Stimulated activated CD8-positive, alpha-beta memory T cell treated with anti-CD3 and anti-CD28 coated beads, Interleukin-4, amount 100 ng/mL, for 1 hour (primary cell): Measurements from ENCODE around the gene GAGE1.
"Not testable (repeated sequence)": the region's sequence is repeated elsewhere in the genome, so short reads cannot be mapped to it uniquely, and the experiment has no call there.

Experiments
- DNase-seq, 2 donors: peaks; one replicate each; pipeline ENCODE4 v3.0.0-alpha.2; 2020; ENCODE audit warnings: low read depth in 2 of 2, low spot score in 1 of 2

Gene GAGE1, protein sequence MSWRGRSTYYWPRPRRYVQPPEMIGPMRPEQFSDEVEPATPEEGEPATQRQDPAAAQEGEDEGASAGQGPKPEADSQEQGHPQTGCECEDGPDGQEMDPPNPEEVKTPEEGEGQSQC

DNA sequence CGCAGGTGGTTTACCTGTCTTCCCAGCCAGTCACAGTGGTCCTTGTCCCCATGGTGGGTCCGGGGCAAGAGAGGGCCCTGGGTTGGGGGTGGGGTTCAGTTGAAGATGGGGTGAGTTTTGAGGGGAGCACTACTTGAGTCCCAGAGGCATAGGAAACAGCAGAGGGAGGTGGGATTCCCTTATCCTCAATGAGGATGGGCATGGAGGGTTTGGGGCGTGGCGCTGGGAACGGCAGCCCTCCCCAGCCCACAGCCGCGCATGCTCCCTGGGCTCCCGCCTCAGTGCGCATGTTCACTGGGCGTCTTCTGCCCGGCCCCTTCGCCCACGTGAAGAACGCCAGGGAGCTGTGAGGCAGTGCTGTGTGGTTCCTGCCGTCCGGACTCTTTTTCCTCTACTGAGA lies at the start of gene GAGE1:
Gene GAGE1, plus strand, starts transcription at position 301 of the 400 bp plus-strand sequence. CDS start 1,155 bp downstream, outside the sequence.
- DNase-seq = not testable (repeated sequence)

DNA sequence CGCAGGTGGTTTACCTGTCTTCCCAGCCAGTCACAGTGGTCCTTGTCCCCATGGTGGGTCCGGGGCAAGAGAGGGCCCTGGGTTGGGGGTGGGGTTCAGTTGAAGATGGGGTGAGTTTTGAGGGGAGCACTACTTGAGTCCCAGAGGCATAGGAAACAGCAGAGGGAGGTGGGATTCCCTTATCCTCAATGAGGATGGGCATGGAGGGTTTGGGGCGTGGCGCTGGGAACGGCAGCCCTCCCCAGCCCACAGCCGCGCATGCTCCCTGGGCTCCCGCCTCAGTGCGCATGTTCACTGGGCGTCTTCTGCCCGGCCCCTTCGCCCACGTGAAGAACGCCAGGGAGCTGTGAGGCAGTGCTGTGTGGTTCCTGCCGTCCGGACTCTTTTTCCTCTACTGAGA lies 47.8 kb upstream of the GAGE1 start, which contains the start of gene GAGE12E:
Gene GAGE12E, plus strand, starts transcription at position 301 of the 400 bp plus-strand sequence. CDS start 1,155 bp downstream, outside the sequence.
- DNase-seq = not testable (repeated sequence)

DNA sequence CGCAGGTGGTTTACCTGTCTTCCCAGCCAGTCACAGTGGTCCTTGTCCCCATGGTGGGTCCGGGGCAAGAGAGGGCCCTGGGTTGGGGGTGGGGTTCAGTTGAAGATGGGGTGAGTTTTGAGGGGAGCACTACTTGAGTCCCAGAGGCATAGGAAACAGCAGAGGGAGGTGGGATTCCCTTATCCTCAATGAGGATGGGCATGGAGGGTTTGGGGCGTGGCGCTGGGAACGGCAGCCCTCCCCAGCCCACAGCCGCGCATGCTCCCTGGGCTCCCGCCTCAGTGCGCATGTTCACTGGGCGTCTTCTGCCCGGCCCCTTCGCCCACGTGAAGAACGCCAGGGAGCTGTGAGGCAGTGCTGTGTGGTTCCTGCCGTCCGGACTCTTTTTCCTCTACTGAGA lies 38.3 kb upstream of the GAGE1 start, which contains the start of gene GAGE12F:
Gene GAGE12F, plus strand, starts transcription at position 301 of the 400 bp plus-strand sequence. CDS start 1,155 bp downstream, outside the sequence.
- DNase-seq = not testable (repeated sequence)

DNA sequence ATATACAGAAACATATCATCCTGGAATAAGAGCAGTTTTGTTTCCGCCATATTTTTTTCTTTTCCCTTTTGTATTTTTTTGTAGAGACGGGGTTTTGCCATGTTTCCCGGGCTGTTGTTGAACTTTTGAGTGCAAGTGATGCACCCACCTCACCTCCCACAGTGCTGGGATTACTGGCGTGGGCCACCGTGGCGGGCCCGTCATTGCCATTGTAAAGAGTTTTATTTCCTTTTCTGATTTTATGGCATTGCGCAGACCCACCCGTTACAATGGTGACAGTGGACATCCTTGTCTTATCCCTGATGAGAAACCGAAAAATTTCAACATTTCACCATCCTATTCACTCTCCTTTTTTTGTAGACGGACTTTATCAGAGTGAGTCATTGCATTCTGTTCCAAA lies 30.1 kb upstream of the GAGE1 start:
- DNase-seq = not testable (repeated sequence)

DNA sequence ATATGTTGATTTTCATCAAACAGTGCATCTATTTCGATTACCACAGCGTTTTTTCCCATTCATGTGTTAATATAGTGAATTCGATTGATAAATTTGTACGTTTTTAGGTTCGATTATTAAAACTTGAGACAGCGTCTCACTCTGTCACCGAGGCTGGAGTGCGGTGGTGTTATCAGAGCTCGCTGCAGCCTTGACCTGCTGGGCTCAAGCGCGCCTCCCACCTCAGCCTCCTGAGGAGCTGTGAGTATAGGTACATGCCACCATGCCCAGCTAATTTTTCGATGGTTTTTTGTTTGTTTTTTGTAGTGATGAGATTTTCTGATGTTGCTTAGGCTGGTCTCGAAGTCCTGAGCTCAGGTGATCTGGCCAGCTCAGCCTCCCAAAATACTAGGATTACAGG lies 29.7 kb upstream of the GAGE1 start:
- DNase-seq = not testable (repeated sequence)

DNA sequence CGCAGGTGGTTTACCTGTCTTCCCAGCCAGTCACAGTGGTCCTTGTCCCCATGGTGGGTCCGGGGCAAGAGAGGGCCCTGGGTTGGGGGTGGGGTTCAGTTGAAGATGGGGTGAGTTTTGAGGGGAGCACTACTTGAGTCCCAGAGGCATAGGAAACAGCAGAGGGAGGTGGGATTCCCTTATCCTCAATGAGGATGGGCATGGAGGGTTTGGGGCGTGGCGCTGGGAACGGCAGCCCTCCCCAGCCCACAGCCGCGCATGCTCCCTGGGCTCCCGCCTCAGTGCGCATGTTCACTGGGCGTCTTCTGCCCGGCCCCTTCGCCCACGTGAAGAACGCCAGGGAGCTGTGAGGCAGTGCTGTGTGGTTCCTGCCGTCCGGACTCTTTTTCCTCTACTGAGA lies 28.7 kb upstream of the GAGE1 start, which contains the start of gene GAGE12G:
Gene GAGE12G, plus strand, starts transcription at position 301 of the 400 bp plus-strand sequence. CDS start 1,155 bp downstream, outside the sequence.
- not testable (repeated sequence) for DNase-seq

DNA sequence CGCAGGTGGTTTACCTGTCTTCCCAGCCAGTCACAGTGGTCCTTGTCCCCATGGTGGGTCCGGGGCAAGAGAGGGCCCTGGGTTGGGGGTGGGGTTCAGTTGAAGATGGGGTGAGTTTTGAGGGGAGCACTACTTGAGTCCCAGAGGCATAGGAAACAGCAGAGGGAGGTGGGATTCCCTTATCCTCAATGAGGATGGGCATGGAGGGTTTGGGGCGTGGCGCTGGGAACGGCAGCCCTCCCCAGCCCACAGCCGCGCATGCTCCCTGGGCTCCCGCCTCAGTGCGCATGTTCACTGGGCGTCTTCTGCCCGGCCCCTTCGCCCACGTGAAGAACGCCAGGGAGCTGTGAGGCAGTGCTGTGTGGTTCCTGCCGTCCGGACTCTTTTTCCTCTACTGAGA lies 19.2 kb upstream of the GAGE1 start, which contains the start of gene GAGE12H:
Gene GAGE12H, plus strand, starts transcription at position 301 of the 400 bp plus-strand sequence. CDS start 1,155 bp downstream, outside the sequence.
- not testable (repeated sequence) for DNase-seq

DNA sequence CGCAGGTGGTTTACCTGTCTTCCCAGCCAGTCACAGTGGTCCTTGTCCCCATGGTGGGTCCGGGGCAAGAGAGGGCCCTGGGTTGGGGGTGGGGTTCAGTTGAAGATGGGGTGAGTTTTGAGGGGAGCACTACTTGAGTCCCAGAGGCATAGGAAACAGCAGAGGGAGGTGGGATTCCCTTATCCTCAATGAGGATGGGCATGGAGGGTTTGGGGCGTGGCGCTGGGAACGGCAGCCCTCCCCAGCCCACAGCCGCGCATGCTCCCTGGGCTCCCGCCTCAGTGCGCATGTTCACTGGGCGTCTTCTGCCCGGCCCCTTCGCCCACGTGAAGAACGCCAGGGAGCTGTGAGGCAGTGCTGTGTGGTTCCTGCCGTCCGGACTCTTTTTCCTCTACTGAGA lies 9.6 kb upstream of the GAGE1 start, which contains the start of gene GAGE2A:
Gene GAGE2A, plus strand, starts transcription at position 301 of the 400 bp plus-strand sequence. CDS start 1,155 bp downstream, outside the sequence.
- DNase-seq = not testable (repeated sequence)

DNA sequence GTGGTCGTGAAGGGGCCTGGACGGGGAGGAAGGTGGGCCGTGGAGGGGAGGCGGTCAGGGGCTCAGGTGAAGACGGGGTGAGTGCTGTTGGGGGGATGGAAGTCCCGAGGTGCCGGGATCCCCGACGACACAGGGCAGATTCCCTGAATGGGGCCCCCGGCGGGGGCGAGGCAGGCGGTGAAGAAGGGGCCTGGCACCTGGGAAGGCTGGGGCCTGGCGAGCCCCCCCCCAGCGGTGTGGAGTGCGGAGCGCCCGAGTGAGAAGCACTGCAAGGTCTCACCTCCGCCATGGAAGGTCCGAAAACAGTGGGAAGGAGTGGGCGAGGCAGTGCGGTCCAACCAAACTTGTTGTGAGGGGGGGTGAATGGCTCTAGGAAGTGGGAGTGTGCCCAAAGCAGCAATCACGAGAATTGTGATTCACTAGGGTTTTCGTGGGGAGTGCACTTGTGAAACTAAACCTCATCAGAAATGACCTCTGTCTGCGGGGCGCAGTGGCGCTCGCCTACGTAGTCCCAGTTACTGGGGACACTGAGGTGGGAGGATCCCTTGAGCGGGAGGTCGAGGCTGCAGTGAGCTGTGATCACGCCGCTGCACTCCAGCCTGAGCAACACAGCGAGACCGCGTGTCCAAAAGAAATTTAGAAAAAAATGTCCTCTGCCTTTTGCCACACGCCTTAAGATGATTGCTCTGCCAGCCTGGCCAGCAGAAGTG lies 8.9 kb upstream of the GAGE1 start:
- DNase-seq = not testable (repeated sequence)

DNA sequence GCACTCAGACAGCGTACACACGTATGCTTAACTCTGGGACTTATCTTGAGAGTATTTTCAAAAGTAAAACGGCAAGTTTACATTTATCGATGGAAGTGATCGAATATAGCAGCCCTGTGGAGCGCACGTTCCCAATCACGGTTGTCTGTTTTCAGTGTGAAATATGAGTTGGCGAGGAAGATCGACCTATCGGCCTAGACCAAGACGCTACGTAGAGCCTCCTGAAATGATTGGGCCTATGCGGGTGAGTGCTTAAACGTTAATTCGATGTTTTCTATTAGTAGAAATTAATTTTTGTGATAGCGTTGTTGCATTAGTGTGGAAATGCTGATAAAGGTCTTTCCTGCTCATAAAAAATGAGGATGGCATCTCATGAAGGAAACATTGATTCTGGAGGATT lies 8.3 kb upstream of the GAGE1 start:
- DNase-seq = not testable (repeated sequence)

DNA sequence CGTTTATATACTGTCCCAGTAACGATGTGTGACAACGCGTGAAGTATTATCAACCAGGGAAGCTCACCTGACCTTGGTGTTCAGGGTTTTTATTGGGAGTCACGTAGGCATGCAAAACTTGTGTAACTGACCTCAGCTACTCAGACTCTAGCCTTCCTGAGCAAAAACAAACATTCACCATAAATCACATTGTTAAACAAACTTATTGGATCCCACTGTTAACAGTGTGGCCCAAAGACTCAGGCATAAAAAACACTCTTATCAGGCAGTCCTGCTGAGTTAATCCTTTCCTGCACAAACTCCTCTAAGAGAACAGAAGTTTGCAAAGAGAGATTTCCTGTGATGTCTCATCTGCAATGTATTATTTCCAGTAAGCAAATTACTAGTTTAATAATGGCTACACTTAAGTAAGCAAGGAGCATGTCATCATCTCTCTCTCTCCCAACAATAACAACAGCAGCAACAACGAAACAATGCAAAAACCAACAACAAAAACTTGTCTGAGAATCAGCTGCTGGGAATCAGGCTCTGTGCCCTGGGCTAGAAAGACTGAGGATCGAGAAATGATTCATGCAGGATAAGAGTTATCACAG lies 12.0 kb downstream of the GAGE1 start:
- no peak for DNase-seq

DNA sequence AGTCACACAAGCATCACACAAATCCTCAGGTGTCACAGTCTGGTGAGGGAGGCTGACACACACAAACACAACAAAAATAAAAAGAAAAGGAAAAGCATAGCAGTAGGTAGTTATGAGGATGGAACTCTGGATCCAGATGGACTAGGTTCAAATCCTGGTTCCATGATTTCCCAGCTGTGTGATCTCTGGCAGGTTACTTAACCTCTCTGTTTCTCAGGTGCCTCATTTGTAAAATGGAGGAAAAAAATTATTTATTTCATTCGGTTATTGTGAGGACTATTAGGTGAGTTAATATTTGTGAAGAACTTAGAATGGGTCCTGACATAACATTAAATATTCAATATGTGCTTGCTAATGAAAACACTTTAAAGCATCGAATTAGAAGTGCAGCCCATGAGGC lies 19.8 kb downstream of the GAGE1 start:
- no peak for DNase-seq

DNA sequence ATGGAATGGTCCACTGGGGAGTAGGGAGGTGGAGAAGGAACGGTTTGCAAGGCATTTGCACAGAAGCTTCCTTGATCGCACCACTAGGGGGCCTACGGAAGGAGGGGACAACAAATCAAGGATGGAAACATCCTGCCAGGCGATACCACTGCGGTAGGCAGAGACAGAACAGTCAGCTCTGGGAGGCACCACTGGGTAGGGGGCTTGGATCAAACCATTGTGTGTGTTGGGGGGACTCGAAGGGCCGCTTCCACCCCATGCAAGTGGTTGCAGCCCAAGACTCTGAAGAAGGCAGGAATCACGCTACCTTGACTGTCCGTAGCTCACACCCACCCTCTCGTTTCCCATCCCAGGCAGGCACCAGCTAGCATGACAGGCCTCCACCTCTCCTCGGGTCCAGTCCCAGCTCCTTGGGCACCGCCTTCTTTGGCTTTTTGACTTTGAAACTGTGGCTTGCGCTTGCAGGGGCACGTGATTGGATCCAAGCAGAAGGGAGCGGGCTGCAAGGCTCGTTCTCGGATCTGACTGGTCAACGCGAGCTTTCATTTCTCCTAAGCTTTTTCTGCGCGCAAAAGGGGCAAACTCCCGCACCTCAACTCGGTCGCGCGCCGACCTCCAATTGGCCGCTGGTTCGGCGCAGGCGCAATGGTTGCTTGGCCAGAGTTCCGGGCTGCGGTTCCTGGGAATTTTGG lies 28.4 kb downstream of the GAGE1 start:
- DNase-seq = no peak

DNA sequence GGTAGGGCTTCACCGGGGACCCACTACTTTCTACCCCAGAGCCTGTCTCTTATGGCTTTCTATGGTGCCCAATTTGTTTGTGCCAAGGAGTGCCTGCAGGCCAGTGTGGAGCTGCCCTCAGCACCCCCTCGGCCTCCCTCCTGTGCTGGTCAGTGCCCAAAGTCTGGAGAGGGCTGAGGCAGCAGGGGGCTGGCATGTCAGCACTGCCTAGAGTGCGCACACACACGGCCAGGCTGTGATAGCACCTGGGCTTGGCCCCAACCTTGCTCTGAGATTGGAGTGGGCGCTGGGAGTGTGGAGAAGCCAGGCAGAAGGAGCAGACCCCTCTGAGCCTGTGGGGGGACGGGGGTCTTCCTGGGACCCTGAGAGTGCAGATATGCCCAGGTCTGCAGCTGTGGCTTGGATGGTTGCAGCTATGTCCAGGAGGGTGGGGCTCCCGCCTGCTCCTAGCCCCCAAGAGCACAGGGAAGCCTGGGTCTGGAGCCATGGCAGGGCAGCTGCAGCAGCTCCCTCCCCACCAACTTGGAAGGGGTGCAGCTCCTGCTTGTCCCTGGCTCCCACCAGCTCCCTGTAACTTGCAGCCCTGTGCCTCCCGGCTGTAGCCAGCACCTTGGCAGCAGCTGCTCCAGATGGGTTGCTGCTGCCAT lies 46.3 kb downstream of the GAGE1 start:
- no peak for DNase-seq

DNA sequence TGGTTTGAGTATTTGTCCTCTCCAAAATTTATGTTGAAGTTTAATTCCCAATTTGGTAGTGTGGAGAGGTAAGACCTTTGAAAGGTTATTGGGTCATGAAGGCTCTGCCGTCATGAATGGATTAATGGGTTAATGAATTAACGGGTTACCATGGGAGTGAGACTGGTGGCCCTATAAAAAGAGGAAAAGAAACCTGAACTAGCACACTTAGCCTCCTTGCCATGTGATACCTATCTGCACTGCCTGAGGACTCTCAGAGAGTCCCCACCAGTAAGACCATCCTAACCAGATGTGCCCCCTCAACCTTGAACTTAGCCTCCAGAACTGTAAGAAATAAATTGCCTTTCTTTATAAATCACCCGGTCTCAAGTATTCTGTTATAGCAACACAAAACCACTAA lies 57.7 kb downstream of the GAGE1 start:
- no peak for DNase-seq
